DOHH2 (cell line): Measurements from ENCODE around the gene BLM.
"Not testable (repeated sequence)": the region's sequence is repeated elsewhere in the genome, so short reads cannot be mapped to it uniquely, and the experiment has no call there.

Experiments used
- CTCF ChIP-seq: fragments of 200-600 bp; sonication (generic); IDR thresholded peaks from one replicate; pipeline ENCODE4 v1.5.1; 2014; ENCODE audit warnings: antibody characterized with exemption, mild to moderate bottlenecking, low read depth, low read length; ENCODE audit not compliant: poor library complexity, severe bottlenecking
- EZH2phosphoT487 ChIP-seq: fragments of 200-600 bp; sonication (generic); IDR thresholded peaks from 2 replicates; pipeline ENCODE4 v1.6.1; 2017; ENCODE audit warnings: borderline replicate concordance, mild to moderate bottlenecking, antibody characterized with exemption, low read length, moderate library complexity, mixed read lengths

- not testable (repeated sequence) for TF ChIP-seq CTCF, EZH2phosphoT487
Measured at GRCh38 chr15:90667755-90668345, 49.3 kb upstream of the BLM start.
